RWPE2 (cell line): ENCODE measurements around the gene TNS3.

Experiments
- ATAC-seq: fragments of 200-7000 bp; cut with Tn5 transposase; 3 replicates; pipeline ENCODE4 v1.9.1; 2021; ENCODE audit warnings: low read depth
- DNase-seq: peaks from one replicate; pipeline ENCODE4 v3.0.0-alpha.2; 2020; ENCODE audit warnings: low spot score
- H3K27ac ChIP-seq: fragments of 450-650 bp; 2 replicates; pipeline ENCODE4 v1.5.1; 2017; ENCODE audit warnings: mild to moderate bottlenecking; ENCODE audit not compliant: poor library complexity, severe bottlenecking
- H3K27me3 ChIP-seq: fragments of 250-450 bp; sonication (Bioruptor Pico); 2 replicates; pipeline ENCODE4 v1.5.1; 2021; ENCODE audit warnings: mild to moderate bottlenecking, moderate library complexity; ENCODE audit not compliant: insufficient read depth, poor library complexity, severe bottlenecking
- H3K36me3 ChIP-seq: fragments of 250-450 bp; sonication (Bioruptor Pico); 2 replicates; pipeline ENCODE4 v1.5.1; 2020; ENCODE audit warnings: low read depth, mild to moderate bottlenecking, moderate library complexity
- H3K4me1 ChIP-seq: fragments of 250-450 bp; sonication (Bioruptor Pico); 2 replicates; pipeline ENCODE4 v1.5.1; 2021; ENCODE audit warnings: mild to moderate bottlenecking, moderate library complexity; ENCODE audit not compliant: insufficient read depth, poor library complexity, severe bottlenecking
- H3K4me3 ChIP-seq: fragments of 250-450 bp; sonication (Bioruptor Pico); 2 replicates; pipeline ENCODE4 v1.5.1; 2021; ENCODE audit warnings: mild to moderate bottlenecking, moderate library complexity; ENCODE audit not compliant: severe bottlenecking
- H3K9me3 ChIP-seq: fragments of 250-450 bp; sonication (Bioruptor Pico); 2 replicates; pipeline ENCODE4 v1.5.1; 2021; ENCODE audit warnings: mild to moderate bottlenecking, moderate library complexity; ENCODE audit not compliant: severe bottlenecking
- CTCF ChIP-seq: fragments of 450-650 bp; IDR thresholded peaks from one replicate; pipeline ENCODE4 v1.5.1; 2017; ENCODE audit warnings: mild to moderate bottlenecking, moderate library complexity; ENCODE audit not compliant: poor library complexity, severe bottlenecking

TNS3 gene

GRCh38 chr7:47330561-47331178, 251.2 kb downstream of the TNS3 start:
- H3K27ac ChIP-seq: no peak overlapping the region
- peaks cover 13% of the 10 kb centered on the region for H3K4me1 ChIP-seq
- H3K36me3 ChIP-seq: peaks cover 14% of the 10 kb centered on the region
- TF ChIP-seq CTCF: no peak
- H3K9me3 ChIP-seq: no peaks in the 10 kb centered on the region
- H3K27me3 ChIP-seq: no peaks in the 10 kb centered on the region
- ATAC-seq: no peak
- no peak overlapping the region for H3K4me3 ChIP-seq
- DNase-seq: no peak

- Histone ChIP-seq H3K4me3 (no peak overlapping the region), H3K27ac (no peak overlapping the region), H3K9me3 (no peaks in the 10 kb centered on the region), H3K4me1 (peaks cover 13% of the 10 kb centered on the region), H3K36me3 (peaks cover 8% of the 10 kb centered on the region), H3K27me3 (no peaks in the 10 kb centered on the region)
- no peak for DNase-seq
- TF ChIP-seq CTCF: no peak
- ATAC-seq: no peak
Measured at GRCh38 chr7:47330026-47330425, 251.9 kb downstream of the TNS3 start.

- Histone ChIP-seq H3K36me3 (0 out of 2 replicates have a peak, but pooled peaks cover 5% of the 10 kb centered on the region), H3K9me3 (no peaks in the 10 kb centered on the region), H3K4me3 (no peak overlapping the region), H3K4me1 (peaks cover 13% of the 10 kb centered on the region), H3K27ac (peak overlapping the region; percentile 71), H3K27me3 (no peaks in the 10 kb centered on the region)
- ATAC-seq (no peak), DNase-seq (no peak)
- TF ChIP-seq CTCF: no peak
Measured at GRCh38 chr7:47329320-47329926, 252.5 kb downstream of the TNS3 start.

GRCh38 chr7:47328392-47329319, 253.3 kb downstream of the TNS3 start:
- no peak for DNase-seq
- no peak for TF ChIP-seq CTCF
- Histone ChIP-seq H3K27ac (peak overlapping the region; percentile 71), H3K4me3 (no peak overlapping the region), H3K4me1 (peaks cover 13% of the 10 kb centered on the region), H3K9me3 (no peaks in the 10 kb centered on the region), H3K27me3 (no peaks in the 10 kb centered on the region), H3K36me3 (0 out of 2 replicates have a peak, but pooled peaks cover 5% of the 10 kb centered on the region)
- ATAC-seq: peak; percentile 10; the same call in 1 of the 3 replicates
